Measurements from ENCODE around the gene HOXA6. TPM values are rescaled to one million over a fixed set of nuclear protein-coding genes. Genes with fewer than 3 reads are reported as not detected.

HOXA6 gene
- 0.07 and 0.42 TPM in 2 replicates for total RNA-seq

GRCh38 chr7:27147199-27148030 lies at the start of gene HOXA6:
HOXA6 (minus strand) TSS chr7:27147774; CDS start chr7:27147749, 25 bp downstream.
- no peak for DNase-seq (ENCODE audit: low read depth, low spot score)

- DNase-seq (ENCODE audit: low read depth, low spot score) = peak; percentile 36
These were observed 48.8 kb upstream of the HOXA6 start for GRCh38 chr7:27196287-27196767.

DNA sequence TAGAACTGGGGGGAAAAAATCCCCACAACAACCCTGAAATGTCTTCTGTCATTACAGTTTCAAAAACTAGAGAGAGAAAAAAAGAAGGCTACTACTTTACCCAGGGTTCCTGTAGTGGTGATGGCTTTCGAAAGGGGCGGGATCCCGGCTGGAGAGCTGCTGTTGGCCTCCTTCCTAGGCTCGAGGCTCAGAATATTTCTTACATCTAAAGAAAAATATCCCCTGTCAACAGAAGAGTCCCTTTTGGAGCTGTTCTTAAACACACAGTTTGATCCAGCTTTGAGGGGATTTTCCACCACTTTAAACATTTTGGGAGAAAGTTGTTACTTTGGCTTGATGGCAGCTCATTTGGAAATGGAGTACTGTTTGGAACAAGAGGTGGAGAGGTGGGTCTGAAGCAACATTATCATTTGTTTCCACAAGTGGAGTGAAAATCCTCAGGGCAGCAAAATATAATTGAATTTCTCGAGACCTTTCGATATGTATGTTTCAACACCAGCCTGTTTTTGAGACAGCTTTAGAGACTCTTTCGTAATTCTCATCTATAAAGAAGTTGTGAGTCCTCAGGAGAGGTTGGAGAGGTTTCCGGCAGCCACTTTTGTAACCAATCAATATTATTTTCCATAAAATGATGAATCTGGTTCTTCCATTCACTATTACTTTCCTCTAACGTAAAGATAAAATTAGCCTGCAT lies 47.3 kb upstream of the HOXA6 start:
- DNase-seq (ENCODE audit: low read depth, low spot score) = no peak

DNA sequence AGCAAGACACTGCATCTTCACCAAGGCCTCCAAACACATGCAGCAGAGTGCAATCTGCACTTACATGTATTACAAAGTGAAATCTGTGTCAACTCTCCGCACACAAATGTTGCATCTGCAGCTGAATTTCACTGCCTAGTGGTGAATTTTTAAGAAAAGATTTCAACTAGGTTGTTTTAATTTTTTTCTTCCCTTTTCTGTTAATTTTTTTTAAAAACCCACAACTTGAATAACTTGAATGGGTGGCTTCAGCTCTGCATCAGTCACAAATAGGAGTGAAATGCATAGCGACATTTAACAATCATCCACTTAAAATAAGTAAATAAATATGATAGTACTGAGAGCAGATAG lies 46.4 kb upstream of the HOXA6 start:
- DNase-seq (ENCODE audit: low read depth, low spot score) = no peak

- no peak for DNase-seq (ENCODE audit: low read depth, low spot score)
These were observed 45.9 kb upstream of the HOXA6 start for GRCh38 chr7:27193335-27194001.

DNA sequence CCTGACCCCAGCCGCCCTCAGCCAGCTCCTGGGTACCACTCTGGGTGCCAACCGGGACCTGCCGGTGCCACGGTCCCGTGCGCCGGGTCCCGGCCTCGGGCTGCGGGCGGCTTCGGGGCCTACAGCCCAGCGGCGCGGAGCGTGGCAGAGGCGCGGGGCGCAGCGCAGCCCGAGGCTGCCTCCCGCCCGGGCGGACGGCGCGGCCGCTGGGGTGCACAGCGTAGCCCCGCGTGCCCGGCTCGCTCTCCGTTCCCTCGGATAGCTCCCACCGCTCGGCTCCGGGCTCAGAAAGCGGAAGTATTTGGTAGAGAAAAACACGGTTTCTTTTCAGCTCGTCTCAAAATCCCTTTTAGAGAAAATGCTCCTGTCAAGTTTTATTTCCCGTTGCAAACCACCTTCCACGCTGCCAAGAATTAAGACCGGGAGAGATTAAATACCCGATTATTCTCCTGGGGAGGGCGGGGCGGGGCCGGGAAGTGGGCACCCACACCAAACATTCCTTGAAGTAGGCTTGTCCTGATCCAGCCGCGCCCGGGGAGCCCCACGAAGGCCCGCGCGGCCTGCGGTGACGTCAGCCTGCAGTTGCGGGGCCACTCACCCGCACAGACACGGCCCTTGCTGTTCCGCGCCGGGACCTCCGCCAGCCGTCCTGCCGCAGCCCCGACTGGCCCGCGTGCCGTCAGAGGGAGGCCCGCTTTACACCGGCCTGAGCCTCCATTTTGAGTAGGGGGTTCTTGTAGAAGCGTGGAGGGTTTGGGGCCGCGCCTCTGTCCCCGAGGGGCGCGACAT lies 45.2 kb upstream of the HOXA6 start:
- no peak for DNase-seq (ENCODE audit: low read depth, low spot score)

DNA sequence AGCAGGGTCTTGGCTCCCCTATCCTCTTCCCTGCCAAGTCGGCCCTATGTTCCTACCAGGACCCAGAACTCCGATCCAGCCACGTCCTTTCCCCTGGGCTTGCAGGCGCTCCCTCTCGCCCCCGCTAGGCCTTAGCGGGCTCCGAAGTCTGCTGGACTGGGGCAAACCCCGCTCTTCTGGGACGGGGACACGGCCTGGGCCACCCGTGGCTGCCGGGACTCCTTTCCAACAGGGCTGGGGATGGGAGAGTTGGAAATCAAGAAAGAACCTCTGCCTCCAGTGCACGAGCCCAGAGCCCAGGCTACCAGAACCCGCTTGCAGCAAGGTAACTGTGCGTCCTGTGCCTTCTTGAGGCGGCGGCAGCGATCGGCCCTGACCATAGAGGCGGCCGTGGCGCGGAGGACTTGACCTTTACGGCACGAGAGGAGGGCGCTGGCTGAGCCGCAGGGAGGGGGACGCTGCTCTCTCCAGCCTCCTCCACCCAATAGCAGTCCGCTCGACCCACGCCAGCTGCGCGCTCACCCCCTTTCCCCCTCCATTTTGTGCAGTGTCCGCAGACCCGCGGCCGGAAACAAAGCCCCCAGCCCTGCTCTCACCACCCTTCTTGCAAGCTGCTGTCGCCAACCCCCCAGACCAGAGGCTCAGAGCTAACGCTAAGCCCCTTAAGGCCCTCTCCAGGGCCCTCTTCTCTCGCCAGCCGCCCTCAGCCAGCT lies 44.4 kb upstream of the HOXA6 start:
- DNase-seq (ENCODE audit: low read depth, low spot score) = no peak

DNA sequence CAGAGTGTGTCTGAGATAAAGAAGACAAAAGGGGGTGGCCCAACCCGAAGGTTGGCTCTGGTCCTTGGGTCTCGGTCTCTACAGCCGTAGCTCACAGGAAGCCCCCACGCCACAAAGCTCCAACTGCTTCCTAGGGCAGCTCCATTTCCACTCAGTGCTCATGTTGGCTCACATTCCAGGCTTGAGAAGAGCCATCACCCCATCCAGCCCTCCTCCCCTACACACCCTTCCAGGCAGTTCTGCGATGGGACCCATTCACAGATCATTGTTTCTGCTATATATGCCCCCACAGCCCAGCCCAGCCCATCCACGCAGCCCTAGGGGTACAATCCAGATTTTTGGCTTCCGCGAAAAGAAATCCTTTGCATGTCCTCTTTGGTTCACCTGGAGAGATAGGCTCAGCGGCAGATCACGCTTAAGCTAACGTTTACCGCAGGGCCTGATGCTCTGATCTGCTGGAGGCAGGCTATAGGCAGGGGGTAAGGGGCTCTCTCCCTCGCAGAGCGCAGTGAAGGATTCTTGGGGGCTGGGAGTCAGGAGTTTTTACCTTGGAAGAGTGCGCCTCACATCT lies 43.7 kb upstream of the HOXA6 start:
- no peak for DNase-seq (ENCODE audit: low read depth, low spot score)

- no peak for DNase-seq (ENCODE audit: low read depth, low spot score)
These were observed 42.6 kb upstream of the HOXA6 start for GRCh38 chr7:27189997-27190748.

DNA sequence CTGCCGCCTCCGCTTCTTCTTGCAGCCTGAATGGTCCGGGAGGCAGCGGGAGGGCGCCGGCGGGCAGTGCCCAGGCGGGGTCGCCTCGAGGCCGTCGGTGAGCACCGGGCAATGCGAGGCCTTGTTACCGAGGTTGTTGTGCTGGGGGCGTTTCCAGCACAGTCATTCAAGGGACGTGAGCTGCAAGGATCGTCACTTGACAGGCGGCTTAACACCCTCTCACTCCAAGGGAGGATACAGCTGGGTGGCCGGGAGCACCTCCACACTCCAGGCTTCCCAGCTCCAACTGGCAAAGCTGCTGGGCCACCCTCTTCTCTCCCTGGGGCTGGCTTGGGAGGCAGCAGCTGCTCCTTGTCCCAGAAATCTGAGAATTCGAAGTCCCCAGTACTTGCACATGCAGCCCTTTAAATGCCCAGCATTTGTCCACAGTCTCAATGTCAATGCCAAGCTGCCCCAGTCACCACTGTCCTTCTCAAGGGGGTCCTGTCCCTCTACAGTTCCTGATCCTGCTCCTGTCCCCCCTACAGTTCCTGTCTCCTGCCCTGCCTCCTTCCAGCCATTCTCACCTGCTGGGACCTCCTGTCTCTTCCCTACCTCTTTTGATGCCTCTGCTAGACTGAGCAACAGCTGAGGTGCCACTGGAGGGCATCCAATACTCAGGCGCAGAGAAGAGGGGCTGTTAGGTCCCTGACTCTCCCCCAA lies 41.9 kb upstream of the HOXA6 start:
- no peak for DNase-seq (ENCODE audit: low read depth, low spot score)

GRCh38 chr7:27188386-27189294 lies 41.1 kb upstream of the HOXA6 start:
- DNase-seq (ENCODE audit: low read depth, low spot score) = no peak

DNA sequence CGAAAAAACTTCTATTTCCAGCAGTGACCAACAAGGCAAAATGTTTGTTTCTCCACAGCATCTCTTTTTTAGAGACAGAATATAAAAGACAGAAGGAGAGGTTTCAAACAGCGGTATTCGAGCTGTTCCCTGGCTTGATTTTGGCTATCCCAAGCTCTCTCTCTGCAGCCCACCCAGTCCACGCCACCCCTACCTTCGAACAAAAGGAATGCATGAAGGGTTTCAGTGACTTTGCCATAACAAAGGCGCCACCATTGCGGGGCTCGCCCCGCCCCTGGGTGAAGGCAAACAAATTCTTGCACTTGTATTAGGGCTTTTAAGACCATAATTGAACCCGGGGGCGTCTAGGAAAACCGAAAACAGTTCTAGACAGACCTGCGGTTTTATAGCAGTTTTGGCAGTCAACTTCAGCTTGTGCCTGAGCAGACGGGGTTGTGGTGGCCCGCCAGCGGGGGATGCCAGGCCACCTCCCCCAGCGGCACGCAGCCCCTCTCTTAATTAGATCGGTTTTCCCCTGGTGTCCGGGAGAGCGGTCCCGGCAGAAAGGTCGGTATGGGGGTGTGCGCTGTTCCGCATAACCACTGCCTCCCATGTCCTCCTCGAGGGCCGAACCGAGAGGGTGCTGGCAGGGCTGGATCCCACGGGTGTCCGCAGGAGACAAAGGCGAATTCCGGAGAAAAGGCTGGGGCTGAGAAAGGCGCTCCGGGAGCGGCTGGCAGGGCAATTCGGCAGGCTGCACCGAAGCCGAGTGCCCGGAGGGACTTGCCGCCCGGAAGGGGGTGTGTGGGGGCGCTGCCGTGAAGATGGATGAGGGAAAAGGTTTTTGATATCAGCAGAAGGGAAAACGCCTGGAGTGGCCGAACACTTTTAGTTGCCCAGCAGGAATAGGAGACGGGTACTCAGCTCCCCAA lies 40.2 kb upstream of the HOXA6 start:
- DNase-seq (ENCODE audit: low read depth, low spot score) = no peak

DNA sequence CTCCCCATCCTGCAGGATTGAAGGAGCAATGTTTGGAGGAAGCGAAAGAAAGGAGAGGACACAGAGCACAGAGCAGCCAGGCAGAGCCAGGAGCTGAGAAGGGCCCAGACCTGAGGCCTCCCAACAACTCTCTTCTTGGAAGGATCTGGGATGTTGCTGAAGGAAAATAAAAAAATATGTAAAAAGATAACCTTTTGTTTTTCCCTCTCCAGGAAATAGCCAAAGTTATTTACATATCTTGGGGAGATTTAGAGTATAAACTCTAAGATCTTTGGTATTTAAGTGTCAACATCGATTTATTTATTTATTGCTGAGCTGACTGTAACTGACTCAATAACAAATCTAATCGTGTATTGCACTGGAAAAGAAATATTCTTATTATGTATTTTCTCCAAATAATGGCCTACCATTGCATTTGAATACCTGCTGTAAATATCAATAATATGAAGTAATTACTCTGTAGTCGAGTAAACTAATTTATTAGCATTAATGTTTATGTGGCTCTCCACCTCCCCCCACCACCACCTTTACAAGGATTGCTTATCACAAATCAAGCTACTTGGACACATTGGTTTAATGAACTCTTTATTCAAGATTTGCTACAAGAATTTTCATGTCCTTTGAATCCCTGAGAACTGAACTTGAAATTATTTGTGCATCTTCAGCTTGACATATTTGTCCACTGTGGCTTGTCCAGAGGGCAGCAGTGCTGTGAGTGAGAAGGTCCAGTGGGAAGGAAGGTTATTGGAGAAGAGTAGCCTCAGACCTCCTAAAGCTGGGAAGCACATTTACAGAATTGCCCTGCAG lies 39.3 kb upstream of the HOXA6 start:
- no peak for DNase-seq (ENCODE audit: low read depth, low spot score)

- DNase-seq (ENCODE audit: low read depth, low spot score) = no peak
These were observed 38.5 kb upstream of the HOXA6 start for GRCh38 chr7:27185854-27186667.

Data from pulmonary artery endothelial cell (primary cell).